Activated T-helper 2 cell treated with anti-CD3 and anti-CD28 coated beads, Interferon-gamma antibody, Interleukin-2, Interleukin-4, amounts not matched to agents 10 μg/mL and 5 μg/mL and 100 μg/mL, durations not matched to agents 14 hours and 24 hours and 36 hours (primary cell): ENCODE data around the gene KCNQ5. TPM values are rescaled to one million over a fixed set of nuclear protein-coding genes. Genes with fewer than 3 reads are reported as not detected.
A peak's percentile ranks its signal among the peaks of the same experiment; 100 is the strongest.

Experiments
- DNase-seq: peaks from one replicate; pipeline ENCODE4 v3.0.0; 2021; ENCODE audit warnings: low spot score
- H3K27ac Mint-ChIP-seq: one replicate; pipeline ENCODE4 v1.8.0; 2021; ENCODE audit warnings: mixed read lengths
- H3K27me3 Mint-ChIP-seq: one replicate; pipeline ENCODE4 v1.8.0; 2021; ENCODE audit warnings: low read depth, mixed read lengths
- H3K36me3 Mint-ChIP-seq: one replicate; pipeline ENCODE4 v1.8.0; 2021; ENCODE audit warnings: low read depth, mixed read lengths
- H3K4me1 Mint-ChIP-seq: one replicate; pipeline ENCODE4 v1.8.0; 2021; ENCODE audit warnings: low read depth, mixed read lengths
- H3K4me3 Mint-ChIP-seq: one replicate; pipeline ENCODE4 v1.8.0; 2021; ENCODE audit warnings: low read depth, mild to moderate bottlenecking, moderate library complexity, mixed read lengths
- H3K9me3 Mint-ChIP-seq: one replicate; pipeline ENCODE4 v1.8.0; 2021; ENCODE audit warnings: mixed read lengths
- intact Hi-C: fragments of 100-400 bp; cut with micrococcal nuclease; formaldehyde crosslinking; loops from one replicate; pipeline ENCODE4 v1.15.1; 2023
- total RNA-seq: library from RNA; stranded (reverse); gene quantifications from 2 replicates; pipeline ENCODE4 v1.2.3, GENCODE V29; 2022

Gene KCNQ5
- total RNA-seq, 1 donor from 2014 or later = 15.3 TPM

- Mint-ChIP-seq H3K36me3 (no peaks in the 10 kb centered on the region), H3K27ac (no peak overlapping the region), H3K27me3 (no peaks in the 10 kb centered on the region), H3K9me3 (no peaks in the 10 kb centered on the region), H3K4me3 (no peak overlapping the region), H3K4me1 (no peaks in the 10 kb centered on the region)
- DNase-seq = no peak
- intact Hi-C loops = no loop called here
Measured at GRCh38 chr6:72855471-72855870, 233.6 kb downstream of the KCNQ5 start.

DNA sequence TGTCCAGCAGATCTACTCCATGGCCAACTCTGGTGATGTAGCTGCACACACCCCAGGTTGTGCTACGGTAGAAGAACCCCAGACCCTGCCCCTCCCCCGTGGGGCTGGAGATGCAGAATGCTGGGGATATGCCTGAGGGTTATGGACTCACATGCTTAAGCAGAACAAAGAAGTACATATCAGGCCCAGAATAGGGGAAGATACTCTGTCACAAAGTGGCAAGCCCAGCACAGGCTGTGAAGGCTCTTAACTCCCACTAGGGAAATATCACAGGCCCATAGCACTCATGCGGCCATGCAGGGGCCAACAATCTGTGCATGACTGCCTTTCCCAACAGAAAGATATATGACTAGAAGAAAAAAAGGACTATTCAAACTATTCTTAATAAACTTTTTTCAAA, 234.9 kb downstream of the KCNQ5 start:
- Mint-ChIP-seq H3K9me3 (no peaks in the 10 kb centered on the region), H3K4me1 (peaks cover 4% of the 10 kb centered on the region), H3K27me3 (no peaks in the 10 kb centered on the region), H3K27ac (no peak overlapping the region), H3K36me3 (no peaks in the 10 kb centered on the region), H3K4me3 (no peak overlapping the region)
- DNase-seq = no peak
- intact Hi-C loops = no loop called here

DNA sequence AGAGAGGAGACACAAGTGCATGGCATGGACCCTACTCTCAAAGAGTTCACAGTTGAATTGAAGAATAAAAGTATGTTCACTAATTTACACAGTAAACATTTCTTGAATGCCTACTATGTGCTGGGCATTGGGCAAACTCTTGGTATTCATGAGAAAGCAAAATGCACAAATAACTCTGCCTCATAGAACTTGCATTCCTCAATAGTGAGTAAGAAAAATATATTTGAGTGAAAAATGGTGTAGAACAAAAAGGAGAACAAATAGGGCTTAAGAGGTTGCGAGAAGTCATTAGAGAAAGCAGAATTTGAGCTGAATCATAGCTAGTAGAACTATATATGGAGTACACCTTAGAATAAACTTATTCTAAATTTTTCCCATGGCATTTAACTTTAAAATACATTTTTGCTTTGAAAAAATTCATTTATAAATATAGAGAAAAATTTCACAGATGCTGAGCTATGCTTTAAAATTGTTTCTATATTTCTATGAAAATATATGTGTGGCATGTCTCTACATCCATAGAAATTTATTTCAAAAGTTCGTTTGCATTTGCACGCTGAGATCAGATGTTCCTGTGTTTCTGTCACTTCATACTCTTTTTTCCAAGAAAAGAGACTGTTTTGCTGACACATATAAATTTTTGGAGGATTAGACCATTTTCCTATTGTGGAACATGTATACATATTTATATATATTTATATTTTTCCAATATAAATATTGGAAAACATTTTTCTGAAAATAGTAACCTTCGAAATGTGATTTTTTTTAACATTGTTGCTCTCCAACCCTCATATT, 236.1 kb downstream of the KCNQ5 start:
- Mint-ChIP-seq H3K27ac (no peak overlapping the region), H3K9me3 (no peaks in the 10 kb centered on the region), H3K4me3 (no peak overlapping the region), H3K36me3 (no peaks in the 10 kb centered on the region), H3K27me3 (no peaks in the 10 kb centered on the region), H3K4me1 (peaks cover 10% of the 10 kb centered on the region)
- DNase-seq = no peak
- intact Hi-C loops = no loop called here

- Mint-ChIP-seq H3K27me3 (no peaks in the 10 kb centered on the region), H3K9me3 (no peaks in the 10 kb centered on the region), H3K27ac (no peak overlapping the region), H3K36me3 (no peaks in the 10 kb centered on the region), H3K4me1 (peaks cover 10% of the 10 kb centered on the region), H3K4me3 (no peak overlapping the region)
- intact Hi-C loops = no loop called here
- DNase-seq = no peak
Measured at GRCh38 chr6:72861059-72861458, 239.2 kb downstream of the KCNQ5 start.

DNA sequence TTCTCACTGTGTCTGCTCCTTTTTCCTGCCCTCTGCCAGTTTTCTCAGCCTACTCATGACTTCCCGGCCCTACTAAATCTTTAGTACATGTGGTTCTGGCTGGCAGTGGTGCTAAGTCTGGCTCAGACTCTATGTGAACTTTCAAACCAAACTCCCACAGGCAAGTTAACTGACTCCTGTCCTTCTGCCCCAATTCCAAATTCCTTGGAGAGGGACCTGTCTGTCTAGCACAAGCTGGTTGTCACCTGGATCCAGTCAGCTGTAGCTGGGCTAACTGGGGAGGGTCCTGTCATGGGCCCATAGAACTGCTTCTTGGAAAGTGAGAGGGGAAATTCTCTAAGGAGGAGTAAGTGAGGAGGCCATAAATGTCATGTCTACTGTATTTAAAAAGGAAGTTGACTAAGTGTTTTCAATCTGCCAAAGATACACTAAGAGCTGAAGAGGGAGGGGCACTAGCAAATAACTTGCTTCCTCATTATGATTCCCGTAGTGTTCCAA, 240.1 kb downstream of the KCNQ5 start:
- no peaks in the 10 kb centered on the region for H3K27me3 Mint-ChIP-seq
- H3K9me3 Mint-ChIP-seq = no peaks in the 10 kb centered on the region
- peak overlapping the region; percentile 64 for H3K27ac Mint-ChIP-seq
- no peak for DNase-seq
- peaks cover 10% of the 10 kb centered on the region for H3K4me1 Mint-ChIP-seq
- intact Hi-C loops = no loop called here
- H3K36me3 Mint-ChIP-seq = no peaks in the 10 kb centered on the region
- no peak overlapping the region for H3K4me3 Mint-ChIP-seq

DNA sequence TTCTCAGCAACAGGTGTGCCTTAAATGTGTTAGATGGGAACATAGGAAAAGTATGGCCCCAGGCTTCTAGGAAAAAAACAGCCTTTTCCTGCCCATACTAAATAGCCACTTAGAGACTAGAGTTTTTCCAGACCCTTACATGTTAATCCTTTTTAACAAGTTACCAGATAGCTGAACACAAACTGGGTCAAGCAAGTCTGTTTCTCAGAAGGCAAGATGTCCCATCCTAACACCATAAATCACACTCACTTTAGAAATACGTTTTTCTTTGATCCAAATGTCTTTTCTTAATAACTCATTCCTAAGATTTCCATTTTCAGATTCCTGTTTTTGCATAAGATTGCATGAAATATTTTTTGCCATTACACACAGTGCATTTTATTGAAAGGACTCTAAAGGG, 241.3 kb downstream of the KCNQ5 start:
- H3K27ac Mint-ChIP-seq = no peak overlapping the region
- no peak for DNase-seq
- H3K4me3 Mint-ChIP-seq = no peak overlapping the region
- H3K36me3 Mint-ChIP-seq = no peaks in the 10 kb centered on the region
- intact Hi-C loops = no loop called here
- peaks cover 10% of the 10 kb centered on the region for H3K4me1 Mint-ChIP-seq
- no peaks in the 10 kb centered on the region for H3K27me3 Mint-ChIP-seq
- H3K9me3 Mint-ChIP-seq = no peaks in the 10 kb centered on the region

DNA sequence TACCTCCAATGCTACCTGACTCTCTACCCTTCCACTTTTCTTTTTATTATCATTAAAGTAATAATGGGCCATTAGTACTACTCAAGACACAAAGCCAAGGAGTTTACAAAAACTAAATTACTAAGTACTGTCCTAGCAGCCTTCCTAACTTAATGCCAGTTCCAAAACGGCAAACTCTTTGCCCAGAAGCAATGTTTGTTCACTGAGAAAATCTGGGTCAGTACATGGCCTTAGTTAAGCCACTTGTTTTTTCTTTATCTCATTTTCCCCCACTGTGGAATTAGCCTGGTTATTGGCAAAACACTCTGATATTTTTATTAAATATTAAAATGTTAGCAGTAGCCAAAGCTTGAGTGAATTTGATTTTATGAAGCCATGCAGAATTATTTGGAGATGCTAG, 242.4 kb downstream of the KCNQ5 start:
- no peaks in the 10 kb centered on the region for H3K27me3 Mint-ChIP-seq
- H3K4me3 Mint-ChIP-seq = no peak overlapping the region
- H3K9me3 Mint-ChIP-seq = no peaks in the 10 kb centered on the region
- no peaks in the 10 kb centered on the region for H3K36me3 Mint-ChIP-seq
- H3K27ac Mint-ChIP-seq = no peak overlapping the region
- DNase-seq = no peak
- intact Hi-C loops = no loop called here
- H3K4me1 Mint-ChIP-seq = peaks cover 10% of the 10 kb centered on the region

GRCh38 chr6:72864799-72865198, 242.9 kb downstream of the KCNQ5 start:
- Mint-ChIP-seq H3K27me3 (no peaks in the 10 kb centered on the region), H3K36me3 (no peaks in the 10 kb centered on the region), H3K4me1 (peaks cover 10% of the 10 kb centered on the region), H3K4me3 (no peak overlapping the region), H3K9me3 (no peaks in the 10 kb centered on the region), H3K27ac (no peak overlapping the region)
- no peak for DNase-seq
- intact Hi-C loops = no loop called here

DNA sequence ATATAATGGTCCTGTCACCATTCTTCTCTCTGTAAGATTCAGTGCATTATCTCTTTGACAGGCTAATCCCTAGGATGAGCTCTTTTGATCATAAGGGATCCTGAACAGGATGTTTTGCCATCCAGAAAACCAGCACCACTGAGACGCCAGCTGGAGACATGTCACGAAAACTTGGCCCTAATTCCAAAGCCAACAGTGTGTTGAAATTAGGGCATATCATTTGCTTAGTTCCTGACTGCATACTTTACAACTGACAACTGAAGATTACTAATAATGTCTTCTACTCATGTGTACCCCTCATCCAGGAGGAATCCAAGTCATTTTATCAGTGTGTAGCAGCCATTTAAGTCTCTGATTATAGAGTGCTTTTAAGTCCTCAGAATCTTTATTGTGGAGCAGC, 243.6 kb downstream of the KCNQ5 start:
- intact Hi-C loops = no loop called here
- Mint-ChIP-seq H3K27ac (no peak overlapping the region), H3K36me3 (no peaks in the 10 kb centered on the region), H3K4me1 (peaks cover 10% of the 10 kb centered on the region), H3K4me3 (no peak overlapping the region), H3K9me3 (no peaks in the 10 kb centered on the region), H3K27me3 (no peaks in the 10 kb centered on the region)
- no peak for DNase-seq

- Mint-ChIP-seq H3K27ac (no peak overlapping the region), H3K4me3 (no peak overlapping the region), H3K4me1 (no peaks in the 10 kb centered on the region), H3K9me3 (no peaks in the 10 kb centered on the region), H3K36me3 (no peaks in the 10 kb centered on the region), H3K27me3 (no peaks in the 10 kb centered on the region)
- intact Hi-C loops = no loop called here
- no peak for DNase-seq
Measured at GRCh38 chr6:72869621-72870020, 247.8 kb downstream of the KCNQ5 start.

GRCh38 chr6:72873433-72873832, 251.6 kb downstream of the KCNQ5 start:
- no peak for DNase-seq
- H3K9me3 Mint-ChIP-seq = no peaks in the 10 kb centered on the region
- intact Hi-C loops = no loop called here
- no peaks in the 10 kb centered on the region for H3K4me1 Mint-ChIP-seq
- H3K27ac Mint-ChIP-seq = no peak overlapping the region
- no peaks in the 10 kb centered on the region for H3K27me3 Mint-ChIP-seq
- no peaks in the 10 kb centered on the region for H3K36me3 Mint-ChIP-seq
- H3K4me3 Mint-ChIP-seq = no peak overlapping the region

DNA sequence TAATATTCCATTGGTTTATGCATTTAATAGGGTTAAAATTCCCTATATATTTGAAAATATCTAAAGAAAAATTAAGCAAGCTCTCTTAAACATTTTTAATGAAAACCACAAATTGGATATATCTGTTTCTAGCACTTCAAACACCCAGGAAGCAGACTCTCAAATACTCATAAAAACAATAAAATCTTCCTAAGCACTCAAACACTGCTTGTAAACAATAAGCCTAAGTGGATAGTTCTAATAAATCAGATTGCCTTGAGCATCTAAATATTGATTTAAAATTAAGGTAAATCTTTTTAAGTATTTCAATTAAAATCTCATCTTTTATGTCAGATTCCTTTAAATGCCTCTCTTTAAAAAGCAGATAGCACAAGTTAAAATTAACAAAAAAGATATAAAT, 254.4 kb downstream of the KCNQ5 start:
- no peak overlapping the region for H3K27ac Mint-ChIP-seq
- H3K27me3 Mint-ChIP-seq = no peaks in the 10 kb centered on the region
- intact Hi-C loops = no loop called here
- H3K36me3 Mint-ChIP-seq = no peaks in the 10 kb centered on the region
- H3K4me1 Mint-ChIP-seq = no peaks in the 10 kb centered on the region
- no peak overlapping the region for H3K4me3 Mint-ChIP-seq
- DNase-seq = no peak
- no peaks in the 10 kb centered on the region for H3K9me3 Mint-ChIP-seq

- Mint-ChIP-seq H3K4me1 (peaks cover 3% of the 10 kb centered on the region), H3K27me3 (no peaks in the 10 kb centered on the region), H3K4me3 (no peak overlapping the region), H3K36me3 (no peaks in the 10 kb centered on the region), H3K27ac (no peak overlapping the region), H3K9me3 (peaks cover 18% of the 10 kb centered on the region)
- no peak for DNase-seq
- intact Hi-C loops = no loop called here
Measured at GRCh38 chr6:72886170-72886569, 264.3 kb downstream of the KCNQ5 start.
